ENCODE results near the gene PLK5. TPM values are rescaled to one million over a fixed set of nuclear protein-coding genes. Genes with fewer than 3 reads are reported as not detected.

Gene PLK5
- total and polyA plus RNA-seq, 2 of the 4 experiments (the other 2 are of a cell fraction) = not detected

GRCh38 chr19:1558552-1558951 lies 34.7 kb downstream of the PLK5 start:
- Histone ChIP-seq H2BK20ac (ENCODE audit: low read depth, low read length) (no peak overlapping the region), H2AFZ (replicated peaks; ENCODE audit: low read length, poor library complexity) (no peak overlapping the region), H3K9ac (ENCODE audit: low read depth, low read length) (no peak overlapping the region), H3K9me1 (ENCODE audit: insufficient read depth, low read length) (peaks cover 11% of the 10 kb centered on the region; the same call in 1 of the 2 replicates), H4K8ac (ENCODE audit: low read depth in 2 of 2, low read length in 2 of 2) (no peak overlapping the region), H2BK5ac (ENCODE audit: low read depth, low read length, poor library complexity, severe bottlenecking) (no peak overlapping the region), H3K9me3 (ENCODE audit: control insufficient read depth, insufficient read depth, low read length) (no peaks in the 10 kb centered on the region), H3K36me3 (ENCODE audit: control insufficient read depth, insufficient read depth, low read length) (peaks cover 29% of the 10 kb centered on the region), H4K20me1 (ENCODE audit: insufficient read depth, low read length) (peaks cover 65% of the 10 kb centered on the region), H2AK9ac (replicated peaks; ENCODE audit: low read depth, low read length, poor library complexity) (no peak overlapping the region), H3K4me1 (ENCODE audit: control insufficient read depth, insufficient read depth, low read length) (peaks cover 2% of the 10 kb centered on the region; the same call in 1 of the 2 replicates), H3K4me3 (ENCODE audit: insufficient read depth, low read depth, low read length) (no peak overlapping the region), H2AK5ac (ENCODE audit: low read depth, low read length) (no peak overlapping the region), H3K79me1 (ENCODE audit: low read depth in 1 of 2, low read length in 2 of 2) (peaks cover 9 to 55% of the 10 kb centered on the region in 2 experiments; a peak in 3 of 4 replicates), H3K27ac (ENCODE audit: insufficient read depth, low read length) (no peak overlapping the region), H2BK120ac (ENCODE audit: low read depth, low read length) (no peak overlapping the region), H3K4ac (ENCODE audit: low read depth, low read length) (no peak overlapping the region), H4K91ac (ENCODE audit: insufficient read depth, low read depth, low read length) (no peak overlapping the region), H3K4me2 (ENCODE audit: low read depth, low read length) (no peak overlapping the region), H3K27me3 (ENCODE audit: control insufficient read depth, insufficient read depth, low read length) (no peaks in the 10 kb centered on the region), H2BK15ac (ENCODE audit: low read depth, low read length) (no peak overlapping the region), H3K18ac (ENCODE audit: low read depth, low read length) (no peak overlapping the region), H3K23ac (ENCODE audit: low read depth, low read length) (no peak overlapping the region), H4K5ac (ENCODE audit: low read depth, low read length) (no peak overlapping the region), H3K14ac (replicated peaks; ENCODE audit: low read depth, low read length) (no peak overlapping the region), H3K56ac (ENCODE audit: extremely low read depth, insufficient read depth, low read length) (no peak overlapping the region)
- BruUV-seq (replicated peaks) = no TSS peak
- in situ Hi-C loops (cut with MboI; ENCODE audit: low sequenced_read_pairs) (no loop called here), intact Hi-C loops (cut with micrococcal nuclease) (no loop called here), dilution Hi-C loops (cut with HindIII; ENCODE audit: low sequenced_read_pairs, unreplicated experiment) (no loop called here)
- whole genome bisulfite sequencing, 2 experiments (ENCODE audit: extremely low coverage in 2 of 2, insufficient read length in 1 of 2) = no CpG with 5 or more reads among the region's 12 CpGs
- ChIA-PET POLR2A (ENCODE audit: unreplicated experiment) (no interaction called here), CTCF (no interaction called here)
- ATAC-seq (ENCODE audit: low read depth) (no peak), DNase-seq (no peak)
- TF ChIP-seq POLR2A (IDR thresholded peaks at IDR 0.05; ENCODE audit: low read depth, low read length) (no peak), RCOR1 (IDR thresholded peaks at IDR 0.05; ENCODE audit: insufficient replicate concordance, low read length) (no peak), USF2 (IDR thresholded peaks at IDR 0.05; ENCODE audit: low read depth, low read length) (no peak), RAD21 (IDR thresholded peaks at IDR 0.05; ENCODE audit: low read length) (no peak), CHD1 (IDR thresholded peaks at IDR 0.05; ENCODE audit: low read depth, low read length) (no peak), BHLHE40 (IDR thresholded peaks at IDR 0.05; ENCODE audit: low read depth, low read length) (no peak), MAZ (IDR thresholded peaks at IDR 0.05; ENCODE audit: borderline replicate concordance, low read depth, low read length) (no peak), CEBPB (IDR thresholded peaks at IDR 0.05; ENCODE audit: low read depth, low read length) (no peak)

Data from IMR-90 (cell line).